WTC11 (cell line): ENCODE results near the gene CACNA1D.

Source experiments
- ATF2 ChIP-seq: sonication (generic); formaldehyde crosslinking; IDR thresholded peaks from 2 replicates; pipeline ENCODE4 v1.8.1; 2022; ENCODE audit warnings: low read depth, missing genetic modification reagents, borderline replicate concordance
- TP53 ChIP-seq: sonication (generic); formaldehyde crosslinking; IDR thresholded peaks from 2 replicates; pipeline ENCODE4 v1.8.1; 2023; ENCODE audit warnings: mild to moderate bottlenecking, missing genetic modification reagents

GRCh38 chr3:53513556-53514190, 19.3 kb downstream of the CACNA1D start:
- TF ChIP-seq TP53 (CRISPR knock-in tag), result no peak
- TF ChIP-seq ATF2, result no peak
